SU-DHL-6 (cell line): ENCODE measurements around the gene PTGR3.

ENCODE experiments used
- H2AFZ ChIP-seq: fragments of 200-600 bp; sonication (generic); 2 replicates; pipeline ENCODE4 v1.6.1; 2014; ENCODE audit warnings: low read depth, mild to moderate bottlenecking, moderate library complexity, mixed read lengths, antibody characterized with exemption, low read length; ENCODE audit not compliant: severe bottlenecking
- H3F3A ChIP-seq: fragments of 200-600 bp; shearing (Covaris generic); 2 replicates; pipeline ENCODE4 v1.6.0; 2016; ENCODE audit warnings: antibody characterized with exemption, mild to moderate bottlenecking; ENCODE audit not compliant: insufficient read depth
- H3K27ac ChIP-seq: fragments of 200-600 bp; sonication (generic); 2 replicates; pipeline ENCODE4 v1.5.1; 2016; ENCODE audit warnings: low read depth, mild to moderate bottlenecking, low read length, moderate library complexity, mixed read lengths
- H3K27me3 ChIP-seq: fragments of 200-600 bp; sonication (generic), shearing (Covaris generic); 2 replicates; pipeline ENCODE4 v1.6.0; 2014; ENCODE audit warnings: mild to moderate bottlenecking, low read length
- H3K36me3 ChIP-seq: fragments of 200-600 bp; sonication (generic); 2 replicates; pipeline ENCODE4 v1.6.1; 2014; ENCODE audit warnings: mild to moderate bottlenecking, low read length, mixed read lengths
- H3K4me2 ChIP-seq: fragments of 300-600, 200-600 bp; shearing (Covaris generic), sonication (generic); 2 replicates; pipeline ENCODE4 v1.6.0; 2014; ENCODE audit warnings: low read length, low read depth, mild to moderate bottlenecking; ENCODE audit not compliant: poor library complexity, severe bottlenecking
- H3K4me3 ChIP-seq: fragments of 200-600 bp; sonication (generic); 2 replicates; pipeline ENCODE4 v1.5.1; 2014; ENCODE audit warnings: antibody characterized with exemption, low read length, mild to moderate bottlenecking, mixed read lengths; ENCODE audit not compliant: insufficient read depth, poor library complexity, severe bottlenecking
- H3K79me2 ChIP-seq: fragments of 200-600 bp; sonication (generic); 2 replicates; pipeline ENCODE4 v1.6.1; 2014; ENCODE audit warnings: mild to moderate bottlenecking, low read length, moderate library complexity; ENCODE audit not compliant: insufficient read depth
- H3K9ac ChIP-seq: fragments of 200-600 bp; sonication (generic); 2 replicates; pipeline ENCODE4 v1.7.0; 2014; ENCODE audit warnings: mild to moderate bottlenecking, low read length
- H3K9me2 ChIP-seq: fragments of 200-600 bp; sonication (generic); replicated peaks from 2 replicates; pipeline ENCODE4 v1.6.1; 2014; ENCODE audit warnings: low read length; ENCODE audit not compliant: insufficient read depth
- H3K9me3 ChIP-seq: fragments of 200-600 bp; sonication (generic); 2 replicates; pipeline ENCODE4 v1.6.1; 2014; ENCODE audit warnings: low read length, mixed read lengths; ENCODE audit not compliant: insufficient read depth
- H4K20me1 ChIP-seq: fragments of 200-600 bp; sonication (generic); 2 replicates; pipeline ENCODE4 v1.6.1; 2014; ENCODE audit warnings: low read depth, mild to moderate bottlenecking, antibody characterized with exemption, low read length, moderate library complexity, mixed read lengths
- CTCF ChIP-seq: fragments of 200-600 bp; sonication (generic); IDR thresholded peaks from one replicate; pipeline ENCODE4 v1.5.1; 2017; ENCODE audit warnings: antibody characterized with exemption, mild to moderate bottlenecking, low read length, moderate library complexity; ENCODE audit not compliant: insufficient read depth, poor library complexity, severe bottlenecking
- EZH2phosphoT487 ChIP-seq: fragments of 200-600 bp; sonication (generic), shearing (Covaris generic); conservative IDR thresholded peaks from 2 replicates; pipeline ENCODE4 v1.6.1; 2018; ENCODE audit warnings: mild to moderate bottlenecking, antibody characterized with exemption, low read length, moderate library complexity, mixed read lengths

PTGR3 gene

DNA sequence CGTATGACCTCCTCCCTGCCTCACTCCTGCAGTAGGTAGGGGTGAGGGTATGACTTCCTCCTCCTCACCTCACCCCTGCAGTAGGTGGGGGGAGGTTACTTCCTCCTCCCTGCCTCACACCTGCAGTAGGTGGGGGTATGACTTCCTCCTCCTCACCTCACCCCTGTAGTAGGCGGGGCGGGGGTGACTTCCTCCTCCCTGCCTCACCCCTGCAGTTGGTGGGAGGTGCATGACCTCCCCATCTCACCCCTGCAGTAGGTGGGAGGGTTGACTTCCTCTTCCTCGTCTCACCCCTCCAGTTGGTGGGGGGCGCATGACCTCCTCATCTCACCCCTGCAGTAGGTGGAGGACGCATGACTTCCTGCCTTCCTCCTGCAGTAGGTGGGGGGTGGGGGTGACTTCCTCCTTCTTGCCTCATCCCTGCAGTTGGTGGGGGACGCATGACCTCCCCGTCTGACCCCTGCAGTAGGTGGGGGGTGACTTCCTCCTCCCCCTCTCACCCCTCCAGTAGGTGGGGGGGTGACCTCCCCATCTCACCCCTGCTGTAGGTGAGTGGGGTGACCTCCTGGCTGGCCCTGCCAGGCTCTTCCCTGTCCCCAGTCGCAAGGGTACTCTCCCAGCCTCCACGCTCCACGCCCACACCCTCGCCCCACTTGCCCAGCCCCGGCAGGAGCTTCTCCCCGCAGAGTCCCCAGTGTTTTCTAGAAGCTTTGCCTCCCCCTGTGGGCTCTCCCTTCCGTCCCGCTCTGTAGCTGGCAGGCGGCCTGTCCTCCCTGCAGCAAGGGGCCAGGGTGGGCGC, 40.9 kb upstream of the PTGR3 start:
- H3K79me2 ChIP-seq = no peaks in the 10 kb centered on the region

DNA sequence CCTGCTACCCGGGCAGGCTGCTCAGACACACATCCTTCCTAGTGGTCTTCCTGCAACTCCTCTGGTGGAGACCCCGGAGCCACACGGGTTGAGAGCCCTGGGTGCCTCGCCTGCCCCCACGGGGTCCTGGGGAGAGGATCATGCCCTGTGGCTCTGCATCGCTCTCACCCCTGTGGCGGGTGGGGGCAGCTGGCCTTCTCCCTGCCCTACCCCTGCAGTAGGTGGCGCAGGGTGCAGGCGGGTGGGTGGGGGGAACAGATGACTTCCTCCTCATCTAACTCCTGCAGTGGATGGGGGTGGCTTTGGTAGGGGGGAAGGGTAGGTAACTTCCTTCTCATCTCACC, 40.2 kb upstream of the PTGR3 start:
- H3K36me3 ChIP-seq = no peaks in the 10 kb centered on the region
- no peak overlapping the region for H3K9ac ChIP-seq
- no peak overlapping the region for H3K4me2 ChIP-seq
- no peaks in the 10 kb centered on the region for H3K79me2 ChIP-seq
- no peak overlapping the region for H2AFZ ChIP-seq
- H3K27ac ChIP-seq = no peak overlapping the region
- no peaks in the 10 kb centered on the region for H3K27me3 ChIP-seq
- H4K20me1 ChIP-seq = peaks cover 14% of the 10 kb centered on the region; the same call in 1 of the 2 replicates
- TF ChIP-seq EZH2phosphoT487 (no peak), CTCF (no peak)
- no peaks in the 10 kb centered on the region for H3K9me3 ChIP-seq
- H3K9me2 ChIP-seq = no peaks in the 10 kb centered on the region
- no peak overlapping the region for H3K4me3 ChIP-seq
- H3F3A ChIP-seq = no peaks in the 10 kb centered on the region

More for the DNA sequence above, 40.9 kb upstream of the PTGR3 start:
- no peak overlapping the region for H3K9ac ChIP-seq
- no peak overlapping the region for H3K27ac ChIP-seq
- H4K20me1 ChIP-seq = peaks cover 14% of the 10 kb centered on the region; the same call in 1 of the 2 replicates
- no peak overlapping the region for H3K4me2 ChIP-seq
- TF ChIP-seq CTCF (no peak), EZH2phosphoT487 (no peak)
- no peaks in the 10 kb centered on the region for H3K36me3 ChIP-seq
- H3K27me3 ChIP-seq = no peaks in the 10 kb centered on the region
- no peaks in the 10 kb centered on the region for H3K9me3 ChIP-seq
- H2AFZ ChIP-seq = no peak overlapping the region
- no peaks in the 10 kb centered on the region for H3K9me2 ChIP-seq
- no peaks in the 10 kb centered on the region for H3F3A ChIP-seq
- H3K4me3 ChIP-seq = no peak overlapping the region

DNA sequence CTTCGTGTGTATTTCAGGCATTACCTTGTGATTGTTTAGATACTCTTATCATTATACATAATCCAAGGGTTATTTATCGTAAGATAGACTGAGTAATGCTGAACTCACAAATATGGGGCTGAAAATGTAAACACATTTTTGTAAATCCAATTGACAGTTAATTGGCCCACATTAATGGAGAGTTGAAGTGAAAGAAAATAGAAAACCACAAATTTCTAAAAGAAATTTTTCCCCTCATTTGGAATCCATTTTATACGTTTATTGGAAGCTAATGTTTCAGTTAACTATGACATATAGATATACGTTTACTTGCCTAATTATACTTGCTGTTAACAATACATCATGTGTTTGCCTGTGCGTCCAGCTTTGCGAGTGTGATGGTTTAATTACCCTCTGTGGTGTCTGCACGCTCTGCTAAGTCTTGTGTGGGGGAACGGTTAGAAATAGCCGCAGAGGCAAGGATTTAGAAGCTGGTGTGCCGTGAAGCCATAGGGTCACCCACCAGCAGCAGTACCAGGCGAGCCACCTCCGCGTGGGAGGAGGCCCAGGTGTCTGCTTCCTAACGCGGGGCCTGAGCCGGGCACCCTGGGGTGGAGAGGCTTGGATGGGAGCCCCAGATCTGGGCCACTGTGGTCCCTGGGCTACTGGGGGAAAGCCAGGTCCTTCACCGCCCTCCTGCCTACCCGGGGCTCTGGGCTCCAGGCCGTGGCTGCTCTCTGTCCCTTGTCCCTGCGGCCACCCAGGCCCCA, 39.7 kb upstream of the PTGR3 start:
- peaks cover 14% of the 10 kb centered on the region; the same call in 1 of the 2 replicates for H4K20me1 ChIP-seq
- H3K27ac ChIP-seq = no peak overlapping the region
- H3F3A ChIP-seq = no peaks in the 10 kb centered on the region
- no peaks in the 10 kb centered on the region for H3K36me3 ChIP-seq
- no peak for TF ChIP-seq EZH2phosphoT487
- no peak for TF ChIP-seq CTCF
- no peak overlapping the region for H3K4me2 ChIP-seq
- no peak overlapping the region for H2AFZ ChIP-seq
- H3K9me3 ChIP-seq = no peaks in the 10 kb centered on the region
- no peaks in the 10 kb centered on the region for H3K9me2 ChIP-seq
- no peaks in the 10 kb centered on the region for H3K27me3 ChIP-seq
- H3K9ac ChIP-seq = no peak overlapping the region
- H3K4me3 ChIP-seq = no peak overlapping the region
- H3K79me2 ChIP-seq = no peaks in the 10 kb centered on the region
